Glomerular visceral epithelial cell (primary cell): ENCODE results near the gene ENTPD6.

ENCODE experiments used
- DNase-seq: peaks from one replicate; pipeline ENCODE4 v3.0.0-alpha.2; 2016; ENCODE audit errors: extremely low spot score

ENTPD6 gene

DNA sequence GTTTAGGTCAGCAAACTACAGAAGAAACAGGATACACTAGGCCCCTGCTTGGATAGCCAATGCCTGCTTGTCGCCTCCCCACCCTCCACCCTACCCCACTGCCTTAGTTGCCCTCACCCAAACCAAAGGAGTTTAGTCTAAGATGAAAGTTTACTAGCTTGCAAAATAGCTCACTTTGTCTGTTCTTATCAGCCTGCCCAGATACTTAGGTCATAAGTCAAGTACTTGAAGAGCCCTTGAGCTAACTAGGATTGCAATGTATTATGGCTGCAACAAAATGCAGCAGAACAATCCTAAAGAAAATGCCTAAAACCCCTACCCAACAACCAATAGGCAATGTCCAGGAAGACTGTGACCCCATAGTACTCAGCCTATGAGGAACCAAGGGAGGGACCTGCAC, 7.3 kb upstream of the ENTPD6 start:
- DNase-seq: no peak

DNA sequence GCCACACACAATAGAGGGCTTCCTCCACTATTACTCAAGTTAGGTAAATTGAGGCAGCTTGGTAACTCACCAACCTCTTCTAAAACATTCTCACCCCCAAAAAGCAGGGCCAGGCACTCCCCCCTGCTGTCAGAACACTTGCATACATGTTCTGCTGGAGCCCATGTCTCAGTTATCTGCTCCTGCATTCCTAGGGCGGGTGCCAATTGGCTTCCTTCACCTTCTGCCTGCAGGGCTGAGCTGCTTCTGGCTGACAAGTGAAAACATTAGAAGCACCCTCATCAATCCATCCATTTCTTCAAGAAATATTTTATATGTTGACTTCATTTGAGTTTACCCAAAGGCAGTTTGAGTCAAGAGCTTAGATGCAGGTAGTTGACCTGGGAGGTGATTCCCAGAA, 4.5 kb upstream of the ENTPD6 start:
- no peak for DNase-seq

DNA sequence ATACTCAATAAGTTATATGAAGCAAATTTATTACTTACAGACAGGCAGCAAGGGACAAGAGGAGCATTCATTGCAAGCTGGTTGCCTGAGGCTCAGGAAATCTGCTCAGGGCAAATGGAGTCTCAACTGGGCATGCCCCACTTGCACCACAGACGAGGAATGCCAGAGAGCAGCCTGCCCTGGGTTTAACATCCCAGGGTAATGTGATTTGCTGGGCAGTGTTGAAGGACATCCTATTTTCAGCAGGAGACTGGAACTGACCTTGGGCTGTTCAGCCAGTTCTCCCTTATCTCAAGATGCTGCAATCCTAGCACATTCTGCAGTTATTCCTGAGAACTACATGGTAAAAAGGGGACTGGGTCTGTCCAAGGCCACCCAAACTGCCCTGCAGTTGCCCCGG, 3.8 kb upstream of the ENTPD6 start:
- no peak for DNase-seq

DNA sequence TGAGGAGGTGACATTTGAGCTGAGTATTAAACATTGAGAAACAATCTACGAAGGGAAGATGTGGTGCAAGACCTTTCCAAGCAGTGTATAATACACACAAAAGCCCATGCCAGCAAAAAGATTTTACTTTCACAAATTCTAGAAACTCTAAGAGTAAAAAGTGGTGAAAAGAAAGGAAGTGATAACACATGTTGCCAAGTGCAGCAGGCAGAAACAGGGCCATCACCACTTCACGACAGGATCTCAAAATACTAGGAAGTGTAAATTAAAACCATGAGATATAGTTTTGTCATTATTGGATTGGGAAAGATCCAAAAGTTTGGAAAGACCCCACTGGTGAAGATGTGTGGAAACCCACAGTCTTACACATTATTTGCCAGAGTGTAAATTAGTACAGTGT, 1.7 kb upstream of the ENTPD6 start:
- no peak for DNase-seq

DNA sequence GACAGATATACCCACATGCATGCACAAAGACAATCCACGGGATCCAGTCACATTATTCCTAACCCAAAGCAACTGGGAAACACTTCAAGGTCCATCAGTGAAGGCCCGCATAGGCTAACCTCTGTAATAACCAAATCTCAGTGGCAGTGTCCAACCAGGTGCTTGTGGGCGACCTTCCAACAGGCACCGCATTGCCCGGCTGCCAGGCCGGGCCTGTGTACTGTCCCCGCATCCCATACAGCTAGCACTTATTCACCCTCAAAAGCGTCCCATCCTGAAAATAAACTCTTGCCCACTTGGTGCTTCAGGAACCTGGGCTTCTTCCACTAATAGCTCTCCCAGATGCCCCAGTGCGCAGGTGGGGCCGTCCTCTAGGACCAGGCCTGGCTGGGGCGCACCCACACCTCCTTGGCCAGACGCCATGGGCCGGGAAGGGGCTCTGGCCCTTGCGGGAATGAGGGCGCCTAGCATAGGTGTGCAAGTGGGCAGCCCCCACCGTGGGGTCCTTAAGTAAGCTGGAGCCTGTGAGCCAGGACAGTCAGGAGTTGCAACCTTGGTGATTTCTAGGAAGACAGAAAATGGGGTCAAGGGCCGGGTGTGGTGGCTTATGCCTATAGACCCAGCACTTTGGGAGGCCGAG, 1.1 kb upstream of the ENTPD6 start:
- no peak for DNase-seq

DNA sequence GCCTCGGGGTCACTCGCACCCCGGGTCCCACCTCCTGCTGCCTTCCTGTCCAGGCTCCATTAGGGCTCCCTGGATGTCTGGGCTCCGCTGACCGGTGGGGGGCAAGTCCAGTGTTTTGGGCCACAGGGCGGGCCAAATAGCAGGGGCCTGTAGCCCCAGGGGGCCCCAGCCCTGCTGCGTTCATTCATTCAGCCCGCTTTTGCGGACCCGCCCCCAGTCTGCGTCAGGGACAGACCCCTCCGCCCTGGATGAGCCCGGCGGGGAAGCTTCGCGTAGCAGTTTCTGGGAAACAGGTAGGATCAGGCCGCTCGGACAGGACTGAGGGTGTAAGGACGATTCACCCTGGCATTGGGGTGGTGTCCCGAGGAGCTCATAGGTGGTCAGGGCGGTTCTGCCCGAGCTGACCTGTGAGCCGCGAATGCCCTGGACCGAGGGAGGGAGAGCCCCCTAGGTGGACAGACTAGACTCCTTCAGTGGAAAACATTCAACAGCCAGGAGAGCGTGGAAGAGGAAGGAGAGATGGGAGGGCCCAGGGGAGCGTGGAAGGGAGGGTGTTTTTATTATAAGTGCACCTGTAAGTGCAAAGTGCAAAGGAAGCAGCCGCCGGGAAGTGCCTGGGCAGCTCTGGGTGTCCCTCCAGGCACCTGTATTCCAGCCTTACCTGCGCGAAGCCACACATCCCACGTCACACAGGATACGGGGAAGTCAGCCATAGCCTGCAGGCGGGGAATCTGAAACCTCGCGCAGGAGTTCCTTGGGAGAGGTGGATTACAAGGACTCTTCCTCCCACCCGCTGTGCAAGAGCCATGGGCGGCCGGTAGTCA, 662 bp downstream of the ENTPD6 start:
- peak; percentile 32 for DNase-seq

DNA sequence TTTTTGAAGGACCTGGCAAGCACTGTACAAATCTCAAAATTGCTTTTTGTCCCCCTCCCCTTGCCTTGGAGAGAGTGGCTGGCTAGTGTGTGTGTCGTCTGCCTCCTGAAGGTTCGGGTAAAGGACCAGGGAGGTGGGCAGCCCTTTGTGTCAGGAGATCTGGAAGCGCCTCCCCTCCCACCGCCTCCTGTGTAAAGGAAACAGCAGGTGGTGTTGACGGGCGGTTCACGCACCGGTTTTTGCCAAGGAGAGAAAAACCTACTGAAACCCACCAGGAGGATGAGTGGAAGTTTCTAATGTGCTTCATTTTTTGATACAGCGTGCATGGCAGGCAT, 1.2 kb downstream of the ENTPD6 start:
- no peak for DNase-seq

DNA sequence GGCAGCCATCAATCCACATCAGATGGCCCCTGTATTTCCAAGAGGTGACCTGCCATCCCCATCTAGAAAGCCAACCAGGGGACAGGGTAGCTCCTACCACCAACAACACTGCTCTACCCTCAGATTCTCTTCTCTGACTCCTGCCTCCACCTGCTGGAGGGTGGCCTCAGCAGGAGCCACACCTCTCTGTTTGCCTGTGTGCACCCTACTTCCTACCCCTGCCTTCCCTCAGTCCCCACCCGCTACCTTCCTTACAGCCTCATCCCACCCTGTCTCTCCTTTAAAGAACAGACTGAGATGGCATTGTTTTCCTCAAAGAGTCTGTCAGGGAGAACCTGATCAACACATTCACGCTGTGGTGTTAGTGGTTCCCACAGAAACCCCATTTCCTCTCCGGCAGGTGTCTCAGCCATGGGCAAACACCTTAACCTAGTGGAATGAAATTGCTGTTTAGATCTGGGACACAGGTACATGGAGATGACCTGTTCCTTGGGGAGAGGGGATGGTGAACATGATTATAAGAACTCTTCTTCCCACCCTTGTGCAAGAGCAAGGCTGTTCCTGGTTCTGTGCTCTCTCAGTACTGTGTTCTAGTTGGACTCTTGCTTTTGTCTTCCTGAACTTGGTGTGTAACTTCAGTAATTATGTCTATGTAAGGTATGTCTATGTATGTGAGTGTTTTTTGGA, 1.8 kb downstream of the ENTPD6 start:
- DNase-seq: no peak

DNA sequence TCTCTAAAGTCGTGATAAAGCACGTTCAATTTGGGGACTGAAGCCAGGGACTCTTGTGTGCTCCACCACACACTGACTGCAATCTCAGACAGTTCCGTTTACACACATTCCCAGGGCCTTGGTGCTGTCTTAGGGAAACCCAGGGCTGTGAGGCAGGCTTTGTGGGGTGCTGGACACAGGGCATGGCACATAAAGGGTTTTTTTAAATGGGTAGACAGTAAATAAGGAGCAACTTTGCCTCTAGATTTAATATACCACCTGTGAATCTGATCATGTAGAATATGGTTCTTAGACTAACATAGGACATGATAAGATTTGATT, 2.3 kb downstream of the ENTPD6 start:
- DNase-seq: no peak

DNA sequence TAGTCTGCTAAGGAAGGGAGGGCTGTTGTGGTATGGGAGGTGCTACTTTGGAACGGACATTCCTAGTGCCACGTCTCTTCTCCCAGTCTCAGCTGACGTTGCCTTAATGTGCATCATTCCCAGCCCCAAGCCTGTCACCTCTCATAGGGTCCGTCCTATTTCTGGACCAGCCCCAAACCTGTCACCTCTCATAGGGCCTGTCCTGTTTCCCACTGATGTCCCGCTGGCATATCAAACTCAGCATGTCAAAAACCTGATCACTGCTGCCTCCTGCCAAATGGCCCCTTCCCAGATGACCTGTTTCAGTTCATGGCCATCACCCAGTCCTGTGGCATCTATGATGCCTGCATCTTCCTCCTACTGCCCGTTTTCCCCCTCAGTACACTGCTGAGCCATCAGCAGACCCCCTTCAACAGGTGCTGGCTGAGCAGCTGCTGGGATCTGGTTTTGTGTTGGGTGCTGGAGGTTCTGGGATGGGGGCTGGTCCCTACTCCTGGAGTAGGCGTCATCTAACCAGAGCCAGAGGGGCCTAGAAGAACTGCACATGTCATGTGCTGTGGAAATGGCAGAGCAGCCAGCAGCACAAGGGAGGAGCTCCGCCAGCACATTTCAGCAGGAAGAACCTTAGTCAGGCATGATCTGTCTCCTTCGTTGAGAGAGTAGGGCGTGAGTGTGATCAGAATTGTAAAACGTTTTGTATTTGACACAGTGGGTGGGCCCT, 3.3 kb downstream of the ENTPD6 start:
- DNase-seq: no peak

DNA sequence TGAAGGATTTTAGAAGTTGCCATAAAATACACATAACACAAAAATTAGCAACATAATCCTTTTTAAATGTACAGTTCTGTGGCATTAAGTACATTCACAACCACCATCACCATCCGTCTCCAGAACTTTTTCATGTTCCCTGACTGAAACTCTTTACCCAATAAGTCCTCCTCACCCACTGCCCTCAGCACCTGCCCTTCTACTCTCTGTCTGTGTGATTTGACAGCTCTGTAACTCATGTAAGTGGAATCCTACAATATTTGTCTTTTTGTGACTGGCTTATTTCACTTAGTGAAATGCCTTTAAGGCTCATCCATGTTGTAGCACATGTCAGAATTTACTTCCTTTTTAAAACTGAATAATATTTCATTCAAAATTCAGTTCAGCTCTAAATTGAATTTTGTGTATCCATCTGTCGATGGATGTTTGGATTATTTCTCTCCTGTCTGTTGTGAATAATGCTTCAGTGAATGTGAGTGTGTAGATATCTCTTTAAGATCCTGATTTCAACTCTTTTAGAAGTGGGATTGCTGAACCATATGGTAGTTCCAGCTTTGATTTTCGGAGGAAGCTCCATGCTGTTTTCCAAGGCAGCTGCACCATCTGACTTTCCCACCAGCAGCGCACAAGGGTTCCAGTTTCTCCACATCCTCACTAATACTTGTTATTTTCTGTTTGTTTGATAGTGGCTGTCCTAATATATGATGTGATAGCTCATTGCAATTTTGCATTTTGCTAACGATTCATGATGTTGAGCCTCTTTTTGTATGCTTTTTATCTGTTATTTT, 4.2 kb downstream of the ENTPD6 start:
- DNase-seq: no peak

DNA sequence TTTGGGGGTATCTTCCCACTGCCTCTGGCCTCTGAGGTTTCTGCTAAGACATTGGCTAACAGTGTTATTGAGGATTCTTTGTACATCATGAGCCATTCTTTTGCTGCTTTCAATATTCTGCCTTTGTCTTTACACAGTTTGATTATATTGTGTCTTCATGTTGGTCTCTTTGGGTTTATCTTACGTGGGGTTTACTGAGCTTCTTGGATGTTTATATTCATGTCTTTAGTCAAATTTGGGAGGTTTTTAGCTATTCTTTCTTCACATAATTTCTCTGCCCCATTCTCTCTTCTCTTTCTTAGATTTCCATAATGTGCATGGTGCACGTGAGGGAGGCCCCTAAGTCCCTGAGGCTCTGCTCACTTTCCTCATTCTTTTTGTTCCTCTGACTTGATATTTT, 7.6 kb downstream of the ENTPD6 start:
- no peak for DNase-seq

DNA sequence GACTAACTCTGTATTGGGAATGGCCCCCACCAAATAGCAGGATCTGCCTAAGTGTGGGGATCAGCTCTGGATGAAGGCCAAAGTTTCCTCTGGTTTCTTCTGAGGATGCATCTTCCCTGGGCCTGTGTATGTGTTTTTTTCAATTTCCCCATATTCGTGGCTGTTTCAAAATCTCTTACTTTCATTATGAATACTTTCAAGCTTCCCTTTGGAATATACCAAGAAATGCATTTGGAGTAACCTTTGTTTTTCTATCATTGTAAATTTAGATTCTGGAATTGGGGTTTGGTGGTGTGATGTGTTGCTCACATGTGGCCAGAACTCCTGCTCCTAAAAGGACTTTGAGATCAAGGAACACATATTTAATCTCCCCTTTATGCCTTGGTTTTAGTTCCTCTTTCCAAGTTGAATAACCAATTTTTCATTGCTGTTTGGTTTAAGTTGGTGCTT, 8.4 kb downstream of the ENTPD6 start:
- DNase-seq: no peak

DNA sequence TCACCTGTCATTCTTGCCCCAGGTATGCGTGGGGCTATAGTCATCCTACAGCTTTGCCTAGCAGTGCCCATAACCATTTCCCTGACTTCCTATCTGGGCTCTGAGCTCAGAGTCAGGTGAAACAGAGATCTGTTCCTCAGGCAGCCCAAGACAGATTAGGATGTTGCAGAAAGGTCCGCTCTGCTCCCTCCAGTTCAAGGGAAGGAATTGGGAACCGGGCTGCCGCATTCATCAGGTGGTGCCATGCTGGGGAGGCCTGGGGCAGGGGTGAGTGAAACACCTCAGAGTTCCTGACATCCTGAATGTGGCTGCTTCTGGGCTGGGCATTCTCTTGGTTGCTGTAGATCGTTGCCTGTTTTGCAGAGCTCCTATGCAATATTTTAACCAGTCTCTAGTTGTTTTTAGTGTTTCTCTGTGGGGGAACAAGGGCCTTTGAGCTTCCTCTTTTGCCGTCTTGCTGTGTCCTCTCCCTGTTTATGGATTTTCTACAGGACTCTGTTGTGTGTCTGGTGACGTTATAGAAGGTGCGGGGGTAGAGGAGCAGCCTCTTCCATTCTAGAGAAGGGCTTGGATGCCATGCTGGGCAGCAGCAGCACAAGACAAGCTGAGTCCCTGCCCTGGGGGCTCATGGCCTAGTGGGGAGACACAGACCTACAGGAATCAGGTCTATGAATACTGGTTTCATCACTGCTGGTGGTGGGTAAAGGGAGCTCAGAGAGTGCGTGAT, 9.2 kb downstream of the ENTPD6 start:
- no peak for DNase-seq

DNA sequence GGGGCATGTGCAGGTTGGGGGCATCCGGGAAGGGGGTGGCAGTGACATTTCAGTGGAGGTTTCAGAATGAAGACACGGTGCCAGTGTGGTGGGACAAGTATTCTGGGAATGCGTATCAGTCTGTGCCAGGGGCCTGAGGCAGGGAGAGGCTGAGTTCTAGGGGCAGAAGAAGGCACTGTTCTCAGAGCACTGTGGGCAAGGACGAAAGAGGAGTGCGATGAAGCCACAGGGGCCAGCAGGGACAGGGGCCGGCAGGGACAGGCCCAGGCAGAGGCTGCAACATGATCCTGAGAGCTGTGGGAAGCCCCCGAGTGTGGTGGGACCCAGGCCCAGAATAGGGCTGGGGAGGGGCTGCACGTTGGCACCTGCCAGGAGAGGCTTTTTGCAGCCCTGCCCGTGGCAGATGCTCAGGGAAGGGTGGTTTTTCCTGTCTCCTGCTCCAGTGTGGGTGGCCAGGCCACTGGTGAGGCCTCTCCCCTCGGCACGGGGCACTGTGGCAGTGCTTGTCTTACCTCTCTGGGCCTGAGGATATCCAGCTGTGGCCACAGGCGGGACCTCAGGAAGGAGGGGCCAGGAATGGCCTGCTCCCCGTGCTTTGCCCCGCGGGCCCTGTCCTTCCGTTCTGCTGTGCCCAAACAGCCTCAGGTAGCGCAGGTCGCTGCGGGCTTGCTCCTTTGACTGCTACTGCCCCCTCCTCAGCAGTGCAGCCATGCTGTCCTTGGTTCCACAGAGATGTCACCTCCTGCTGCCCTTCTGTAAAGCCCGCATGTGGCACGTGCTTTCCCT, 10.0 kb downstream of the ENTPD6 start:
- DNase-seq: no peak

DNA sequence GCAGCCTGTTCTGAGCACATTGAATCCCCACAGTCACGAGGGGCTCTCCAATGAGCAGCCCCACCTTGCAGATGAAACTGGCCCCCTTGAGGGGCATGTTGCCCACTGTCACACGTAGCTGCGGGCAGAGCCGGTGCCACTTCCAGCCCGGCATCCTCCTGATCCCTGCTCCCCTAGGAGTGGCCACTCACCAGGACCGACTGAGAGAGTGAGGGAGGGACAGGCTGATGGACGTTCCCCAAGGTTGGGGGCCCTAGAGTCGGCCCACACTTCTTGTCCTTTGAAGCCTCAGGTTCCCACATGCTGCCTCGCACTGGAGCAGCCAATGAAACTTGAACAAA, 10.5 kb downstream of the ENTPD6 start:
- no peak for DNase-seq

DNA sequence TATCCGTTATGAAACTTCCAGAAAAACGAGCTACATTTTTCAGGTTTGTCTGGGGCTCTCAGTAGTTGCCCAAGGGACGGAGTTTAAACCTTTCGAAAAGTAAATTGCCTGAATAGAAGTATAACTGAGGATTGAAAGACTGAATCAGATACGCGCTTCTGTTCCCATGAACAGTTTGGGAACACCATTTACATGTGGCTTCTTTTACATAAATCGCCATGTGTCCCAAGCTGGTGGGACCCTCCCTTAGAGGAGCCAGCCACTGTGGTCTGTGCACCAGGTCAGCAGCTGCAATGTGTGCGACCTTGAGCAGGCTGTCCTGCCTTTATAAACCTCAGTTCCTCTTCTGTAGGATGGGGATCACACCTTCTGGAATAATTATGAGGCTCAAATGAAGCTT, 11.0 kb downstream of the ENTPD6 start:
- no peak for DNase-seq

DNA sequence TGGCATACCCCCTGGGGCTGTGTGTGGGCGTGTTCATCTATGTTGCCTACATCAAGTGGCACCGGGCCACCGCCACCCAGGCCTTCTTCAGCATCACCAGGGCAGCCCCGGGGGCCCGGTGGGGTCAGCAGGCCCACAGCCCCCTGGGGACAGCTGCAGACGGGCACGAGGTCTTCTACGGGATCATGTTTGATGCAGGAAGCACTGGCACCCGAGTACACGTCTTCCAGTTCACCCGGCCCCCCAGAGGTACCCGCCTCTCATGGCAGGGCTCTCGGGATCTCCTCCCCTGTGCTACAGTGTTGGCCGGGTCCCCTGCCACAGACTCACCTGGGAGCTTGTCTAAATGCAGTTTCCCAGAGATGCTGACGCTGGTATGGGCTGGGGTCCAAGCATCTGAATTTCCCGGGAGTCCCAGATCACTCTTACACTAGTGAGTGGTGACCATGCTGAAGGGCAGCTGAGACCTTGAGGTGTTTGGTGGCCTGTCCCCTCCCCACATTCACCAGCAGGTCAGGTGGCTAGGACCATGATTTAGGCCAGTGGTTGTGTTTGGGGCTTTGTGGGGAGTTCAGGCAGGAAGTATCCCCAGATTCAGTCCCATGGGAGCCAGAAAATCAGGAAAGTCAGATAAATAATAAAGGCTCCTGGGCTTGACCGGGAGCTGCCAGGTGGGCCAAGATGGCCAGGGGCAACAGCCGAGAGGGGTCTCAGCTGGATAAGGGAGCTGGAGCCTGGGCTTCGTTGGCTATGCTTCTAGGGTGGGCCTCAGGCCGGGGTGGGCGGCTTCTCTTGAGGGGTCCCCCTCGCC, 11.8 kb downstream of the ENTPD6 start:
- no peak for DNase-seq

DNA sequence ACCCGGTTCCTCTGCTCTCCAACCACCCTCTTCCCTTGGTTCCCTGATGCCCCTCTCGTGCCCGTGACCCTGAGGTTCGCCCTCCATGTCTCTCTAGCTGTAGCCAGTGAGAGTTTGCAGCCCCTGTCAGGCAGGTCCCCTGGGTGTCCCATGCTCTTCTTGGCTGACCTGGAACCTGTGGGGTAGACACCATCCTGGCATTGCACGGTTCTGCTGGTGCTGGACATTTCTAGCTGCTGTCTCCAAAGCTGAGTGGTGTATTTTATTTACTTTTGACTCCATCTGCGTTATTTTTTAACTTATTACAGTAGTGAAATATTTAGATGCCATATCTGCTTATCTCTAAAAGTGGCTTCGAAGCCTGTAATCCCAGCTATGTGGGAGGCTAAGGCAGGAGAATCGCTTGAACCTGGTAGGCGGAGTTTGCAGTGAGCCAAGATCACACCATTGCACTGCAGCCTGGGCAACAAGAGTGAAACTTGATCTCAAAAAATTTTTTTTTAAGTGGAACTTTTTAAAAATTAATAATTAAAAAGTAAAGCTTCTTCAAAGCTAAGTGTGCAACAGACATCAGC, 12.5 kb downstream of the ENTPD6 start:
- no peak for DNase-seq
